HCT116 (cell line): ENCODE results near the gene ITIH5. TPM values are rescaled to one million over a fixed set of nuclear protein-coding genes. Genes with fewer than 3 reads are reported as not detected.

ENCODE experiments used
- ATAC-seq: fragments of 200-7000 bp; cut with Tn5 transposase; 2 replicates; pipeline ENCODE4 v1.9.1; 2020; ENCODE audit warnings: mild to moderate bottlenecking, moderate library complexity
- BruUV-seq: library from RNA; stranded (reverse); fragments of 400-500 nt; replicated peaks from 2 replicates; lab custom pipeline; 2021; lab: Mats Ljungman, UMichigan
- CTCF ChIA-PET: fragments of 300-600 bp; sonication (Branson Sonifier 250); formaldehyde crosslinking; loops from one replicate; lab custom pipeline; 2021; ENCODE audit warnings: antibody characterized with exemption; lab: Charles Lee
- POLR2A ChIA-PET: fragments of 300-600, 350-600 bp; sonication (Branson Sonifier 250); formaldehyde crosslinking; loops from one replicate; lab custom pipeline; 2021; ENCODE audit warnings: antibody characterized with exemption; lab: Charles Lee
- RAD21 ChIA-PET, 2 experiments: fragments of 300-600 bp; sonication (Branson Sonifier 250); formaldehyde crosslinking; loops; one replicate each; lab custom pipeline; 2023; ENCODE audit warnings: low total read pairs in 2 of 2; ENCODE audit not compliant: uncharacterized antibody in 2 of 2, unreplicated experiment in 2 of 2, low non-redundant PET in 1 of 2; lab: Charles Lee
- DNase-seq: peaks from one replicate; pipeline ENCODE4 v3.0.0-alpha.2; 2010; ENCODE audit warnings: low read depth, low spot score
- H2AFZ ChIP-seq: fragments of 200-600 bp; shearing (Covaris generic), sonication (generic); 2 replicates; pipeline ENCODE4 v1.6.1; 2017; ENCODE audit warnings: low read depth, mixed run types, mixed read lengths, antibody characterized with exemption, low read length; ENCODE audit not compliant: poor library complexity, severe bottlenecking
- H3K27ac ChIP-seq: 2 replicates; pipeline ENCODE4 v1.5.1; 2012; ENCODE audit warnings: low read depth, low read length
- H3K27me3 ChIP-seq: fragments of 200-600 bp; sonication (generic); 2 replicates; pipeline ENCODE4 v1.6.1; 2016; ENCODE audit warnings: mixed run types, low read length, mixed read lengths; ENCODE audit not compliant: insufficient read depth
- H3K36me3 ChIP-seq, 2 experiments: fragments of 200-500 bp in 1 of 2; fragments of 200-600 bp in 1 of 2; sonication (Bioruptor generic) in 1 of 2; sonication (generic) in 1 of 2; 2 replicates each; pipeline versions ENCODE4 v1.5.1 to v1.6.1; 2014 to 2016; ENCODE audit warnings: low read length in 2 of 2, inconsistent platforms in 1 of 2, mixed read lengths in 1 of 2, mixed run types in 1 of 2; ENCODE audit not compliant: insufficient read depth in 2 of 2, control insufficient read depth in 1 of 2
- H3K4me1 ChIP-seq, 2 experiments: fragments of 200-600 bp in 1 of 2; sonication (generic) in 1 of 2; 2 replicates each; pipeline versions ENCODE4 v1.5.1 to v1.6.1; 2012 to 2017; ENCODE audit warnings: low read length in 2 of 2, inconsistent platforms in 1 of 2, mild to moderate bottlenecking in 1 of 2, mixed read lengths in 1 of 2, mixed run types in 1 of 2, moderate library complexity in 1 of 2; ENCODE audit not compliant: insufficient read depth in 2 of 2, control insufficient read depth in 1 of 2
- H3K4me2 ChIP-seq: fragments of 200-600 bp; sonication (generic); 2 replicates; pipeline ENCODE4 v1.6.1; 2017; ENCODE audit warnings: mixed run types, low read length, mixed read lengths
- H3K4me3 ChIP-seq, 2 experiments: fragments of 200-600 bp in 1 of 2; sonication (generic) in 1 of 2; replicated peaks in 1 of 2; 2 replicates each; pipeline ENCODE4 v1.5.1; 2011 to 2016; ENCODE audit warnings: low read length in 2 of 2, control low read depth in 1 of 2, low read depth in 1 of 2, mild to moderate bottlenecking in 1 of 2, mixed read lengths in 1 of 2, mixed run types in 1 of 2
- H3K79me2 ChIP-seq: fragments of 200-600 bp; sonication (generic); 2 replicates; pipeline ENCODE4 v1.6.1; 2017; ENCODE audit warnings: mild to moderate bottlenecking, mixed run types, low read length, moderate library complexity, mixed read lengths; ENCODE audit not compliant: insufficient read depth
- H3K9ac ChIP-seq: fragments of 200-600 bp; sonication (generic); 2 replicates; pipeline ENCODE4 v1.6.1; 2016; ENCODE audit warnings: low read length, mixed read lengths
- H3K9me2 ChIP-seq: fragments of 200-600 bp; sonication (generic), shearing (Covaris generic); 2 replicates; pipeline ENCODE4 v1.6.1; 2017; ENCODE audit warnings: mixed run types, mild to moderate bottlenecking, moderate library complexity; ENCODE audit not compliant: insufficient read depth
- H3K9me3 ChIP-seq, 2 experiments: fragments of 200-500 bp in 1 of 2; fragments of 200-600 bp in 1 of 2; sonication (Bioruptor generic) in 1 of 2; sonication (generic) in 1 of 2; 2 replicates each; pipeline ENCODE4 v1.6.1; 2014 to 2017; ENCODE audit warnings: low read length in 2 of 2, mixed read lengths in 2 of 2, inconsistent platforms in 1 of 2, low read depth in 1 of 2, mild to moderate bottlenecking in 1 of 2, mixed run types in 1 of 2, moderate library complexity in 1 of 2; ENCODE audit not compliant: control insufficient read depth in 1 of 2, insufficient read depth in 1 of 2
- H4K20me1 ChIP-seq: fragments of 200-600 bp; sonication (generic), shearing (Covaris generic); 2 replicates; pipeline ENCODE4 v1.6.1; 2017; ENCODE audit warnings: mixed run types, mild to moderate bottlenecking, moderate library complexity; ENCODE audit not compliant: insufficient read depth
- CEBPB ChIP-seq: IDR thresholded peaks from 2 replicates; pipeline ENCODE4 v1.6.1; 2012; ENCODE audit warnings: low read depth
- EGR1 ChIP-seq: IDR thresholded peaks from 2 replicates; pipeline ENCODE4 v1.6.1; 2012; ENCODE audit warnings: low read depth
- ELF1 ChIP-seq: IDR thresholded peaks from 2 replicates; pipeline ENCODE4 v1.6.1; 2012; ENCODE audit warnings: low read depth, borderline replicate concordance
- EZH2phosphoT487 ChIP-seq: fragments of 200-600 bp; IDR thresholded peaks from 2 replicates; pipeline ENCODE4 v1.6.1; 2018; ENCODE audit warnings: antibody characterized with exemption, borderline replicate concordance
- FOSL1 ChIP-seq: IDR thresholded peaks from 2 replicates; pipeline ENCODE4 v1.6.1; 2012; ENCODE audit warnings: low read depth
- YY1 ChIP-seq: IDR thresholded peaks from 2 replicates; pipeline ENCODE4 v1.6.1; 2011; ENCODE audit warnings: low read length, low read depth, moderate library complexity, mild to moderate bottlenecking; ENCODE audit not compliant: insufficient replicate concordance; ENCODE audit errors: extremely low read depth
- ZNF274 ChIP-seq: fragments of 200-500 bp; sonication (Bioruptor generic); IDR thresholded peaks from 2 replicates; pipeline ENCODE4 v1.6.1; 2014; ENCODE audit warnings: mild to moderate bottlenecking, low read depth, low read length, inconsistent platforms
- intact Hi-C: fragments of 100-400 bp; cut with micrococcal nuclease; formaldehyde crosslinking; loops from 2 replicates; pipeline ENCODE4 v1.10.0; 2022
- total RNA-seq: library from RNA; stranded (reverse); gene quantifications from one replicate; pipeline ENCODE4 v1.2.1, GENCODE V29; 2021; ENCODE audit not compliant: unreplicated experiment
- TF ChIP-seq, protein P1 (sequence below): IDR thresholded peaks from 2 replicates; pipeline ENCODE4 v1.6.1; 2012; ENCODE audit warnings: low read depth
- TF ChIP-seq, protein P2 (sequence below), 3 experiments: fragments of 200-600 bp in 1 of 3; sonication (generic) in 1 of 3; IDR thresholded peaks in 2 of 3; conservative IDR thresholded peaks in 1 of 3; 2 replicates each; pipeline ENCODE4 v1.5.1; 2012 to 2017; ENCODE audit warnings: low read depth in 2 of 3, low read length in 2 of 3, antibody characterized with exemption in 1 of 3, borderline replicate concordance in 1 of 3, control low read depth in 1 of 3, mild to moderate bottlenecking in 1 of 3, mixed read lengths in 1 of 3, mixed run types in 1 of 3, moderate library complexity in 1 of 3; ENCODE audit not compliant: insufficient read depth in 1 of 3
- TF ChIP-seq, protein P3 (sequence below): IDR thresholded peaks from 2 replicates; pipeline ENCODE4 v1.6.1; 2012

ITIH5 gene
- total RNA-seq, 1 experiment from 2014 or later = not detected

DNA sequence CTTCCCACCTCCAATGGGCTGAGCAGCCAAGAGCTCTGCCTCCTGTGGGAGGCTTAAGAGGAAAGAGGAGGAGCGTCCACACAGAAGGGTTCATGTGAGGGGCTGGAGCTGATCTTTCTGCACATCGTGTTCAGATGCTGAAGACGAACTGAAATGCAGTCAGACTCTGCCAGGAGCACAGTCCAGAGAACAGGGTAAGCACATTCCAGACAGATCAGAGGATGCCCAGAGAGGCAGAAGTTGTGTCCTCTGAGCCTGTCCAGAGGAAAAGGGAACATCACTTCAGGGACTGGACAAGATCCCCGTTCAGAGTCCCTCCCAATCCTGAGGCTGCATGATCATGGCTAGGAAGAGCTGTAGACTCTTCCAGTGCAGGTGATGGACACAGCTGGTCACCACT lies 72.9 kb downstream of the ITIH5 start:
- Histone ChIP-seq H3K4me3 (no peak overlapping the region), H3K9ac (no peak overlapping the region), H3K4me2 (no peak overlapping the region), H3K27ac (no peak overlapping the region), H3K27me3 (peaks cover 9% of the 10 kb centered on the region), H4K20me1 (no peaks in the 10 kb centered on the region), H3K79me2 (no peaks in the 10 kb centered on the region), H3K36me3 (no peaks in the 10 kb centered on the region), H3K9me3 (no peaks in the 10 kb centered on the region), H3K4me1 (no peaks in the 10 kb centered on the region), H3K9me2 (no peaks in the 10 kb centered on the region), H2AFZ (no peak overlapping the region)
- no peak for TF ChIP-seq ELF1
- no peak for TF ChIP-seq EGR1
- no peak for TF ChIP-seq FOSL1
- TF ChIP-seq, protein P1, sequence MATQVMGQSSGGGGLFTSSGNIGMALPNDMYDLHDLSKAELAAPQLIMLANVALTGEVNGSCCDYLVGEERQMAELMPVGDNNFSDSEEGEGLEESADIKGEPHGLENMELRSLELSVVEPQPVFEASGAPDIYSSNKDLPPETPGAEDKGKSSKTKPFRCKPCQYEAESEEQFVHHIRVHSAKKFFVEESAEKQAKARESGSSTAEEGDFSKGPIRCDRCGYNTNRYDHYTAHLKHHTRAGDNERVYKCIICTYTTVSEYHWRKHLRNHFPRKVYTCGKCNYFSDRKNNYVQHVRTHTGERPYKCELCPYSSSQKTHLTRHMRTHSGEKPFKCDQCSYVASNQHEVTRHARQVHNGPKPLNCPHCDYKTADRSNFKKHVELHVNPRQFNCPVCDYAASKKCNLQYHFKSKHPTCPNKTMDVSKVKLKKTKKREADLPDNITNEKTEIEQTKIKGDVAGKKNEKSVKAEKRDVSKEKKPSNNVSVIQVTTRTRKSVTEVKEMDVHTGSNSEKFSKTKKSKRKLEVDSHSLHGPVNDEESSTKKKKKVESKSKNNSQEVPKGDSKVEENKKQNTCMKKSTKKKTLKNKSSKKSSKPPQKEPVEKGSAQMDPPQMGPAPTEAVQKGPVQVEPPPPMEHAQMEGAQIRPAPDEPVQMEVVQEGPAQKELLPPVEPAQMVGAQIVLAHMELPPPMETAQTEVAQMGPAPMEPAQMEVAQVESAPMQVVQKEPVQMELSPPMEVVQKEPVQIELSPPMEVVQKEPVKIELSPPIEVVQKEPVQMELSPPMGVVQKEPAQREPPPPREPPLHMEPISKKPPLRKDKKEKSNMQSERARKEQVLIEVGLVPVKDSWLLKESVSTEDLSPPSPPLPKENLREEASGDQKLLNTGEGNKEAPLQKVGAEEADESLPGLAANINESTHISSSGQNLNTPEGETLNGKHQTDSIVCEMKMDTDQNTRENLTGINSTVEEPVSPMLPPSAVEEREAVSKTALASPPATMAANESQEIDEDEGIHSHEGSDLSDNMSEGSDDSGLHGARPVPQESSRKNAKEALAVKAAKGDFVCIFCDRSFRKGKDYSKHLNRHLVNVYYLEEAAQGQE = no peak
- no peak for TF ChIP-seq EZH2phosphoT487
- no peak for TF ChIP-seq ZNF274
- no peak for DNase-seq
- intact Hi-C loops = no loop called here
- no TSS peak for BruUV-seq
- no peak for ATAC-seq
- ChIA-PET CTCF (no interaction called here), RAD21 (no interaction called here), POLR2A (no interaction called here)

DNA sequence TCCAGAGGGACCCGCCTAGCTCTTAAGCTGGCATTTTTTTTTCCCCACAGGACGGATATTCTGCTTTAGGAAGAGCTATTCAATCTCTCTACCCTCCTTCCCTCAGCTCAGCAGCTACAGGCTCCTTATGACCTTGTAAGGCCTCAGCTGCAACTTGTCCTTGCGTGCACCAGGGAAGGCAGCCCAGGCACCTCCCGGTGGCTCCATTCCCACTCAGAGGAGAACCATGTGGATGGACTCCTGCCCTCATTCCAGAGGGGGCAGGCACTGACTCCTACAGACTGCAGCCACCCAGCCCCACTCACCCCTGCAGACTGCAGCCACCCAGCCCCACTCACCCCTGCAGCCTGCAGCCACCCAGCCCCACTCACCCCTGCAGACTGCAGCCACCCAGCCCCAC lies 73.7 kb downstream of the ITIH5 start:
- RAD21 ChIA-PET = no interaction called here
- intact Hi-C loops = no loop called here
- BruUV-seq = no TSS peak
- TF ChIP-seq, protein P2, sequence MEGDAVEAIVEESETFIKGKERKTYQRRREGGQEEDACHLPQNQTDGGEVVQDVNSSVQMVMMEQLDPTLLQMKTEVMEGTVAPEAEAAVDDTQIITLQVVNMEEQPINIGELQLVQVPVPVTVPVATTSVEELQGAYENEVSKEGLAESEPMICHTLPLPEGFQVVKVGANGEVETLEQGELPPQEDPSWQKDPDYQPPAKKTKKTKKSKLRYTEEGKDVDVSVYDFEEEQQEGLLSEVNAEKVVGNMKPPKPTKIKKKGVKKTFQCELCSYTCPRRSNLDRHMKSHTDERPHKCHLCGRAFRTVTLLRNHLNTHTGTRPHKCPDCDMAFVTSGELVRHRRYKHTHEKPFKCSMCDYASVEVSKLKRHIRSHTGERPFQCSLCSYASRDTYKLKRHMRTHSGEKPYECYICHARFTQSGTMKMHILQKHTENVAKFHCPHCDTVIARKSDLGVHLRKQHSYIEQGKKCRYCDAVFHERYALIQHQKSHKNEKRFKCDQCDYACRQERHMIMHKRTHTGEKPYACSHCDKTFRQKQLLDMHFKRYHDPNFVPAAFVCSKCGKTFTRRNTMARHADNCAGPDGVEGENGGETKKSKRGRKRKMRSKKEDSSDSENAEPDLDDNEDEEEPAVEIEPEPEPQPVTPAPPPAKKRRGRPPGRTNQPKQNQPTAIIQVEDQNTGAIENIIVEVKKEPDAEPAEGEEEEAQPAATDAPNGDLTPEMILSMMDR (IDR thresholded peaks at IDR 0.05 in 2 of 3, conservative IDR thresholded peaks at IDR 0.05 in 1 of 3; ENCODE audit: borderline replicate concordance in 1 of 3, insufficient read depth in 1 of 3, low read depth in 2 of 3, low read length in 2 of 3) = no peak
- TF ChIP-seq YY1 (no peak), CEBPB (no peak)
- TF ChIP-seq, protein P3, sequence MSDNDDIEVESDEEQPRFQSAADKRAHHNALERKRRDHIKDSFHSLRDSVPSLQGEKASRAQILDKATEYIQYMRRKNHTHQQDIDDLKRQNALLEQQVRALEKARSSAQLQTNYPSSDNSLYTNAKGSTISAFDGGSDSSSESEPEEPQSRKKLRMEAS = no peak
- TF ChIP-seq, all 23 proteins: peak for 0
- DNase-seq (no peak), ATAC-seq (no peak)
- POLR2A ChIA-PET = no interaction called here
- CTCF ChIA-PET = no interaction called here
- H3K27me3 ChIP-seq = peaks cover 14% of the 10 kb centered on the region
- no peaks in the 10 kb centered on the region for H3K9me2 ChIP-seq
- H3K4me2 ChIP-seq = no peak overlapping the region
- H2AFZ ChIP-seq = no peak overlapping the region
- H4K20me1 ChIP-seq = no peaks in the 10 kb centered on the region
- no peaks in the 10 kb centered on the region for H3K36me3 ChIP-seq
- H3K9me3 ChIP-seq = no peaks in the 10 kb centered on the region
- no peak overlapping the region for H3K4me3 ChIP-seq
- H3K27ac ChIP-seq = no peak overlapping the region
- H3K9ac ChIP-seq = no peak overlapping the region
- H3K4me1 ChIP-seq = no peaks in the 10 kb centered on the region
- no peaks in the 10 kb centered on the region for H3K79me2 ChIP-seq
